ENCODE data around the gene IFT52. TPM values are rescaled to one million over a fixed set of nuclear protein-coding genes. Genes with fewer than 3 reads are reported as not detected.

IFT52 gene
- total RNA-seq, 1 donor from 2014 or later = 19.0 TPM

GRCh38 chr20:43690943-43691598 is 100.3 kb downstream of the IFT52 start:
- no peak overlapping the region for H3K27ac Mint-ChIP-seq
- no peak for DNase-seq (ENCODE audit: low spot score)
- peaks cover 4% of the 10 kb centered on the region for H3K4me1 Mint-ChIP-seq (ENCODE audit: low read depth)
- H3K4me3 Mint-ChIP-seq (ENCODE audit: low read depth) = no peak overlapping the region
- peaks cover 35% of the 10 kb centered on the region for H3K36me3 Mint-ChIP-seq (ENCODE audit: low read depth)
- H3K27me3 Mint-ChIP-seq (ENCODE audit: low read depth) = no peaks in the 10 kb centered on the region
- intact Hi-C loops (cut with micrococcal nuclease) = no loop called here
- no peaks in the 10 kb centered on the region for H3K9me3 Mint-ChIP-seq

- Mint-ChIP-seq H3K4me3 (ENCODE audit: low read depth) (no peak overlapping the region), H3K27me3 (ENCODE audit: low read depth) (no peaks in the 10 kb centered on the region), H3K9me3 (no peaks in the 10 kb centered on the region), H3K4me1 (ENCODE audit: low read depth) (peaks cover 4% of the 10 kb centered on the region), H3K27ac (no peak overlapping the region), H3K36me3 (ENCODE audit: low read depth) (peaks cover 29% of the 10 kb centered on the region)
- peak; percentile 41 for DNase-seq (ENCODE audit: low spot score)
- intact Hi-C loops (cut with micrococcal nuclease) = loop anchor here (1.0 kb wide), 2 partner anchors 154 to 243 kb away; no protein-coding TSS in a partner anchor
Measured at GRCh38 chr20:43691928-43692524, 101.3 kb downstream of the IFT52 start.

- intact Hi-C loops (cut with micrococcal nuclease) = no loop called here
- DNase-seq (ENCODE audit: low spot score) = no peak
Measured at GRCh38 chr20:43694763-43695162, 104.0 kb downstream of the IFT52 start.

GRCh38 chr20:43695571-43695970 is 104.8 kb downstream of the IFT52 start:
- Mint-ChIP-seq H3K4me3 (ENCODE audit: low read depth) (no peak overlapping the region), H3K4me1 (ENCODE audit: low read depth) (peaks cover 4% of the 10 kb centered on the region), H3K27me3 (ENCODE audit: low read depth) (no peaks in the 10 kb centered on the region), H3K27ac (no peak overlapping the region), H3K36me3 (ENCODE audit: low read depth) (peaks cover 31% of the 10 kb centered on the region), H3K9me3 (no peaks in the 10 kb centered on the region)
- intact Hi-C loops (cut with micrococcal nuclease) = no loop called here
- no peak for DNase-seq (ENCODE audit: low spot score)

More at GRCh38 chr20:43694763-43695162, 104.0 kb downstream of the IFT52 start:
- Mint-ChIP-seq H3K27ac (no peak overlapping the region), H3K36me3 (ENCODE audit: low read depth) (peaks cover 25% of the 10 kb centered on the region), H3K4me1 (ENCODE audit: low read depth) (peaks cover 4% of the 10 kb centered on the region), H3K27me3 (ENCODE audit: low read depth) (no peaks in the 10 kb centered on the region), H3K9me3 (no peaks in the 10 kb centered on the region), H3K4me3 (ENCODE audit: low read depth) (no peak overlapping the region)

Other genes with a start within 250 kb of the IFT52 start
- gene SRSF6, start 133.0 kb upstream of the IFT52 start, total RNA-seq = 179 and 187 TPM in 2 replicates
- gene L3MBTL1, start 83.2 kb upstream of the IFT52 start, total RNA-seq = 10.5 and 13.8 TPM in 2 replicates
- 0.25 and 0.32 TPM in 2 replicates for gene SGK2, start 31.9 kb upstream of the IFT52 start, total RNA-seq
- 85.4 and 88.6 TPM in 2 replicates for gene MYBL2, start 76.2 kb downstream of the IFT52 start, total RNA-seq
- gene GTSF1L, start 136.1 kb downstream of the IFT52 start, total RNA-seq = 0.48 TPM in 1 of 2 replicates, not detected in the other